ENCODE results near the gene TRIM38.
"Not testable (repeated sequence)": the region's sequence is repeated elsewhere in the genome, so short reads cannot be mapped to it uniquely, and the experiment has no call there.

TRIM38 gene

GRCh38 chr6:26012061-26012460 is 49.5 kb downstream of the TRIM38 start:
- Histone ChIP-seq H3K27ac (ENCODE audit: insufficient read depth in 1 of 2, low read depth in 1 of 2, low read length in 2 of 2, poor library complexity in 1 of 2, severe bottlenecking in 2 of 2) (no peak overlapping the region), H3K27me3 (replicated peaks in 2 of 5; ENCODE audit: control insufficient read depth in 4 of 5, insufficient read depth in 5 of 5, low read length in 4 of 5) (no peaks in the 10 kb centered on the region), H3K4me3 (ENCODE audit: control insufficient read depth in 1 of 7, extremely low read depth in 1 of 7, insufficient read depth in 4 of 7, low read depth in 2 of 7, low read length in 6 of 7) (no peak overlapping the region), H3K9me3 (ENCODE audit: control extremely low read depth in 1 of 5, control insufficient read depth in 4 of 5, insufficient read depth in 2 of 5, low read depth in 1 of 5, low read length in 4 of 5) (peaks cover 0 to 7% (median 0%) of the 10 kb centered on the region in 5 experiments), H3K4me1 (ENCODE audit: control extremely low read depth in 1 of 4, control insufficient read depth in 4 of 4, insufficient read depth in 4 of 4, low read length in 3 of 4) (peaks cover under 1 to 3% (median 2%) of the 10 kb centered on the region in 4 experiments), H3K36me3 (ENCODE audit: control insufficient read depth in 4 of 4, insufficient read depth in 4 of 4, low read length in 3 of 4) (no peaks in the 10 kb centered on the region)
- WGBS (ENCODE audit: insufficient coverage), result 80% methylated on average over 1 of the region's 2 CpGs
- no peak for DNase-seq
- ChIA-PET CTCF (interaction anchor here (2.8 to 25.5 kb wide), 3 partner anchors 6 to 14 kb away, joined by 12 to 264 read pairs (median 264); a partner anchor contains a TSS), POLR2A (interaction anchor here (0.9 kb wide), 1 partner anchor 9 kb away, joined by 6 read pairs; a partner anchor contains a TSS)

GRCh38 chr6:26014386-26014785 is 51.8 kb downstream of the TRIM38 start:
- H3K27ac ChIP-seq (ENCODE audit: insufficient read depth in 1 of 2, low read depth in 1 of 2, low read length in 2 of 2, poor library complexity in 1 of 2, severe bottlenecking in 2 of 2); H3K27me3 ChIP-seq (replicated peaks in 2 of 5; ENCODE audit: control insufficient read depth in 4 of 5, insufficient read depth in 5 of 5, low read length in 4 of 5); DNase-seq; H3K9me3 ChIP-seq (ENCODE audit: control extremely low read depth in 1 of 5, control insufficient read depth in 4 of 5, insufficient read depth in 2 of 5, low read depth in 1 of 5, low read length in 4 of 5); H3K36me3 ChIP-seq (ENCODE audit: control insufficient read depth in 4 of 4, insufficient read depth in 4 of 4, low read length in 3 of 4); H3K4me3 ChIP-seq (ENCODE audit: control insufficient read depth in 1 of 7, extremely low read depth in 1 of 7, insufficient read depth in 4 of 7, low read depth in 2 of 7, low read length in 6 of 7); POLR2A ChIA-PET: not testable (repeated sequence)
- 93% methylated on average over 4 of the region's 5 CpGs for WGBS (ENCODE audit: insufficient coverage)
- CTCF ChIA-PET, result interaction anchor here (25.5 kb wide), 1 partner anchor 8 kb away, joined by 264 read pairs; no protein-coding TSS in a partner anchor
- H3K4me1 ChIP-seq (ENCODE audit: control extremely low read depth in 1 of 4, control insufficient read depth in 4 of 4, insufficient read depth in 4 of 4, low read length in 3 of 4), result peaks cover 4 to 13% (median 9%) of the 10 kb centered on the region in 4 experiments

DNA sequence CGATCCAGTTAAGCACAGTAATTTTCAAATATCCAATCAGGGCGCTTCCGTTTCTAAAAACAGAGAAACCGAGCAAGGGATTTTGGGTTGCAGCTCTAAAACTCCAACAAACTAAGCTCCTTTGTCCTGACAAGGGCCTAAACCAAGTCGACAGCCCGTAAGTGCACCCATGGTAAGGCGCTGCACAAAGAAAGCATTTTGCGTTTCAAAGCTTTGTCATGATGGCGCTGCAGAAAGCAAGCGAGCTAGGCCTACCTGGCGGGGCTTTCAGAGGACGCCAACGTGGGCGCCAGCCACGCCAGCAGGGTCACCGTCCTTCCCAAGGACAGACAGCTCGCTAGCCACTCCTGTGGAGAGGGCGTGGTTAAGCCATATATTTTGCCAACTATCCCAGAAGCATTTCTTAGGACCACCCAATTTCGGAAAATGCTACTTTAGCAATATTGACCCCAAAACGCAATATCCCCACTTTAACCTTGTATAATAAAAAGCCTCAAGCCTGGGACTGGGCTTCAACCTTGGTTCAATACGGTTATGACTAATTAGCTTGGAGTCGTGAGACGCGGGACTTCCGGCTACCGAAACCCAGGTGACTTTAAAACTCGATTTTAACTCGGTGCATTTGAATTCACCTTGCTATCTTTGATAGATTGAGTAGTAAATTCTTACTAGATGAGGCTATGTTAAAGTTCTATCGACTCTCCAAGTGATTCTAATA is 53.8 kb downstream of the TRIM38 start:
- ChIA-PET CTCF (interaction anchor here (0.9 to 25.5 kb wide), 10 partner anchors 9 to 152 kb away, joined by 3 to 264 read pairs (median 4); a partner anchor contains a TSS), POLR2A (interaction anchor here (1.3 kb wide), 1 partner anchor 39 kb away, joined by 3 read pairs; no protein-coding TSS in a partner anchor)
- H3K27me3 ChIP-seq (replicated peaks in 2 of 5; ENCODE audit: control insufficient read depth in 4 of 5, insufficient read depth in 5 of 5, low read length in 4 of 5), result no peaks in the 10 kb centered on the region
- H3K4me3 ChIP-seq (ENCODE audit: control insufficient read depth in 1 of 7, extremely low read depth in 1 of 7, insufficient read depth in 4 of 7, low read depth in 2 of 7, low read length in 6 of 7), result no peak overlapping the region
- no peak for DNase-seq
- no peaks in the 10 kb centered on the region for H3K36me3 ChIP-seq (ENCODE audit: control insufficient read depth in 4 of 4, insufficient read depth in 4 of 4, low read length in 3 of 4)
- 97% methylated on average over 26 of the region's 29 CpGs for WGBS (ENCODE audit: insufficient coverage)
- H3K9me3 ChIP-seq (ENCODE audit: control extremely low read depth in 1 of 5, control insufficient read depth in 4 of 5, insufficient read depth in 2 of 5, low read depth in 1 of 5, low read length in 4 of 5), result peaks cover 0 to 9% (median 0%) of the 10 kb centered on the region in 5 experiments
- H3K27ac ChIP-seq (ENCODE audit: insufficient read depth in 1 of 2, low read depth in 1 of 2, low read length in 2 of 2, poor library complexity in 1 of 2, severe bottlenecking in 2 of 2), result no peak overlapping the region
- H3K4me1 ChIP-seq (ENCODE audit: control extremely low read depth in 1 of 4, control insufficient read depth in 4 of 4, insufficient read depth in 4 of 4, low read length in 3 of 4), result peaks cover 4 to 26% (median 16%) of the 10 kb centered on the region in 4 experiments

DNA sequence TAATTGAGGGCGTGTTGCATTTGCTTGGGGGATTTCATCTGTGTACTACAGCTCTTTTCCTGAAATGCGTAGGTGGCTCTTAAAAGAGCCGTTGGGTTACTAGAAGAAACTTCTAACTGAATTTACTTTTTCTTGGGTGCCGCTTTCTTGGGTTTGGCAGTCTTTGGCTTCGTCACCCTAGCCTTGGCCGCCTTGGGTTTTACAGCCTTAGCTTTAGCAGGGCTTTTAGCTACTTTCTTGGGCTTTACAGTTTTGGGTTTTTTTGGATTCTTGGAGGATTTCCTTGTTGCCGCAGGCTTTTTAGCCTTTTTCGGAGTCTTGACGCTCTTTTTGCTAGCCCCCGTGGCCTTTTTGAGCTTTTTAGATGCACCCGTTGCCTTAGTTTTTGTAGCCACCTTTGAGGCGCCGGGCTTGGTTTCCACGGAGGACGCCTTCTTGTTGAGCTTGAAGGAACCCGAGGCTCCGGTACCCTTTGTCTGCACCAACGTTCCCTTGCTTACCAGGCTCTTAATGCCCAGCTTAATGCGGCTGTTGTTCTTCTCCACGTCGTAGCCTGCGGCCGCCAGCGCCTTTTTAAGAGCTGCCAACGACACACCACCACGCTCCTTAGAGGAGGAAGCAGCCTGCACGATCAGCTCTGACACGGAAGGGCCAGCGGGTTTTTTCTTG is 54.5 kb downstream of the TRIM38 start:
- no peaks in the 10 kb centered on the region for H3K27me3 ChIP-seq (replicated peaks in 2 of 5; ENCODE audit: control insufficient read depth in 4 of 5, insufficient read depth in 5 of 5, low read length in 4 of 5)
- H3K27ac ChIP-seq (ENCODE audit: insufficient read depth in 1 of 2, low read depth in 1 of 2, low read length in 2 of 2, poor library complexity in 1 of 2, severe bottlenecking in 2 of 2), result no peak overlapping the region
- 35% methylated on average over 27 of the region's 29 CpGs for WGBS (ENCODE audit: insufficient coverage)
- DNase-seq, result no peak
- ChIA-PET CTCF (interaction anchor here (0.6 to 25.5 kb wide), 9 partner anchors 9 to 408 kb away, joined by 3 to 264 read pairs (median 4); a partner anchor contains a TSS), POLR2A (interaction anchor here (1.3 to 2.3 kb wide), 2 partner anchors 9 to 39 kb away, joined by 3 to 9 read pairs; a partner anchor contains a TSS)
- peaks cover 0 to 9% (median 0%) of the 10 kb centered on the region in 5 experiments for H3K9me3 ChIP-seq (ENCODE audit: control extremely low read depth in 1 of 5, control insufficient read depth in 4 of 5, insufficient read depth in 2 of 5, low read depth in 1 of 5, low read length in 4 of 5)
- peak overlapping the region in 6 of 7 experiments; percentile 3 to 70 (median 54) for H3K4me3 ChIP-seq (ENCODE audit: control insufficient read depth in 1 of 7, extremely low read depth in 1 of 7, insufficient read depth in 4 of 7, low read depth in 2 of 7, low read length in 6 of 7)
- H3K4me1 ChIP-seq (ENCODE audit: control extremely low read depth in 1 of 4, control insufficient read depth in 4 of 4, insufficient read depth in 4 of 4, low read length in 3 of 4), result peaks cover 4 to 33% (median 21%) of the 10 kb centered on the region in 4 experiments
- H3K36me3 ChIP-seq (ENCODE audit: control insufficient read depth in 4 of 4, insufficient read depth in 4 of 4, low read length in 3 of 4), result no peaks in the 10 kb centered on the region

- ChIA-PET POLR2A (interaction anchor here (1.3 to 2.3 kb wide), 2 partner anchors 9 to 40 kb away, joined by 3 to 9 read pairs; a partner anchor contains a TSS), CTCF (interaction anchor here (1.4 to 25.5 kb wide), 7 partner anchors 9 to 153 kb away, joined by 3 to 264 read pairs (median 4); a partner anchor contains a TSS)
- H3K4me3 ChIP-seq (ENCODE audit: control insufficient read depth in 1 of 7, extremely low read depth in 1 of 7, insufficient read depth in 4 of 7, low read depth in 2 of 7, low read length in 6 of 7), result peak overlapping the region in 6 of 7 experiments; percentile 3 to 70 (median 54)
- no peaks in the 10 kb centered on the region for H3K27me3 ChIP-seq (replicated peaks in 2 of 5; ENCODE audit: control insufficient read depth in 4 of 5, insufficient read depth in 5 of 5, low read length in 4 of 5)
- H3K27ac ChIP-seq (ENCODE audit: insufficient read depth in 1 of 2, low read depth in 1 of 2, low read length in 2 of 2, poor library complexity in 1 of 2, severe bottlenecking in 2 of 2), result no peak overlapping the region
- 16% methylated on average over 15 of the region's 18 CpGs for WGBS (ENCODE audit: insufficient coverage)
- peaks cover 8 to 37% (median 25%) of the 10 kb centered on the region in 4 experiments for H3K4me1 ChIP-seq (ENCODE audit: control extremely low read depth in 1 of 4, control insufficient read depth in 4 of 4, insufficient read depth in 4 of 4, low read length in 3 of 4)
- DNase-seq, result peak; percentile 84 to 94 (median 94)
- peaks cover 0 to 9% (median 0%) of the 10 kb centered on the region in 5 experiments for H3K9me3 ChIP-seq (ENCODE audit: control extremely low read depth in 1 of 5, control insufficient read depth in 4 of 5, insufficient read depth in 2 of 5, low read depth in 1 of 5, low read length in 4 of 5)
- H3K36me3 ChIP-seq (ENCODE audit: control insufficient read depth in 4 of 4, insufficient read depth in 4 of 4, low read length in 3 of 4), result no peaks in the 10 kb centered on the region
Measured at GRCh38 chr6:26017632-26017966, 55.0 kb downstream of the TRIM38 start.

GRCh38 chr6:26019261-26019830 is 56.7 kb downstream of the TRIM38 start:
- Histone ChIP-seq H3K27ac (ENCODE audit: insufficient read depth in 1 of 2, low read depth in 1 of 2, low read length in 2 of 2, poor library complexity in 1 of 2, severe bottlenecking in 2 of 2) (no peak overlapping the region), H3K36me3 (ENCODE audit: control insufficient read depth in 4 of 4, insufficient read depth in 4 of 4, low read length in 3 of 4) (no peaks in the 10 kb centered on the region), H3K4me3 (ENCODE audit: control insufficient read depth in 1 of 7, extremely low read depth in 1 of 7, insufficient read depth in 4 of 7, low read depth in 2 of 7, low read length in 6 of 7) (no peak overlapping the region), H3K9me3 (ENCODE audit: control extremely low read depth in 1 of 5, control insufficient read depth in 4 of 5, insufficient read depth in 2 of 5, low read depth in 1 of 5, low read length in 4 of 5) (peaks cover 0 to 9% (median 0%) of the 10 kb centered on the region in 5 experiments), H3K4me1 (ENCODE audit: control extremely low read depth in 1 of 4, control insufficient read depth in 4 of 4, insufficient read depth in 4 of 4, low read length in 3 of 4) (peaks cover 11 to 41% (median 30%) of the 10 kb centered on the region in 4 experiments), H3K27me3 (replicated peaks in 2 of 5; ENCODE audit: control insufficient read depth in 4 of 5, insufficient read depth in 5 of 5, low read length in 4 of 5) (no peaks in the 10 kb centered on the region)
- no peak for DNase-seq
- CTCF ChIA-PET, result interaction anchor here (4.9 to 25.5 kb wide), 3 partner anchors 12 to 26 kb away, joined by 32 to 264 read pairs (median 51); a partner anchor contains a TSS
- POLR2A ChIA-PET, result interaction anchor here (2.3 kb wide), 1 partner anchor 7 kb away, joined by 9 read pairs; a partner anchor contains a TSS
- WGBS (ENCODE audit: insufficient coverage), result 100% methylated on average over 7 of the region's 9 CpGs

Measured in common myeloid progenitor, CD34-positive (primary cell).